MG63 (cell line): ENCODE data around the gene SLC25A42. TPM values are rescaled to one million over a fixed set of nuclear protein-coding genes. Genes with fewer than 3 reads are reported as not detected.
"Not testable (repeated sequence)": the region's sequence is repeated elsewhere in the genome, so short reads cannot be mapped to it uniquely, and the experiment has no call there.

Source experiments
- DNase-seq: peaks from one replicate; pipeline ENCODE4 v3.0.0-alpha.2; 2020
- H3K27me3 ChIP-seq: fragments of 250-450 bp; sonication (Bioruptor Pico); 2 replicates; pipeline ENCODE4 v1.5.1; 2020; ENCODE audit warnings: mild to moderate bottlenecking, moderate library complexity
- H3K36me3 ChIP-seq: fragments of 250-450 bp; sonication (Bioruptor Pico); 2 replicates; pipeline ENCODE4 v1.5.1; 2020; ENCODE audit warnings: mild to moderate bottlenecking, moderate library complexity
- H3K4me3 ChIP-seq: fragments of 250-450 bp; sonication (Bioruptor Pico); 2 replicates; pipeline ENCODE4 v1.5.1; 2020; ENCODE audit warnings: mild to moderate bottlenecking, moderate library complexity
- H3K9me3 ChIP-seq: fragments of 250-450 bp; sonication (Bioruptor Pico); 2 replicates; pipeline ENCODE4 v1.5.1; 2020; ENCODE audit warnings: mild to moderate bottlenecking, moderate library complexity
- total RNA-seq: library from RNA; depleted of rRNA; stranded (reverse); fragments of >200 nt; shearing (Covaris generic); gene quantifications from 2 replicates; pipeline ENCODE4 v1.2.3, GENCODE V29; 2014; ENCODE audit warnings: low replicate concordance

The SLC25A42 gene
- total RNA-seq, 1 experiment from 2014 or later = 10.0 TPM

DNA sequence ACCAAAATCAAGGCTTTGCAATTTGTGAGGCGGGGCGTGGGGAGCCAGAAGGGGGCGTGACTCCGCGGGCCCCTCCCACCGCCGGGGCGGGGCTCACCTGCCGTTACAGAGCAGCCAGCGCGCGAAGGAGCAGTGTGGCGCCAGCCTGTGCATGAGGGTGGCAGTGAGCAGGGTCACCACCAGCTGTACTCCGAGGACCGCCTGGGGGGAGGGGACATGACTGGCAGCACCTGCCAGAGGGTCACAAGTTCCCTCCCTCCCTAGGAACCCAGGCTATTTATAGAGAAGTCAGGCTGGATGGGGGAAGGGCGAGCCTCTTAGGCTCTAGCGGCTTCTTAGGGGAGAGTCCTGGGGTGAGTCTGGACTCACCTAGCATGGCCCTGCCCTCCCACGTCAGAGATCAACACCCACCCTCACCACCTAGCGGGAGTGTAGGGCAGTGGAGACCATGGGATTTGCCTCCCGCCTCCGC, 70.9 kb downstream of the SLC25A42 start:
- no peak for DNase-seq
- no peaks in the 10 kb centered on the region for H3K27me3 ChIP-seq
- H3K9me3 ChIP-seq = peaks cover 4% of the 10 kb centered on the region
- peaks cover 23% of the 10 kb centered on the region for H3K36me3 ChIP-seq
- H3K4me3 ChIP-seq = no peak overlapping the region

DNA sequence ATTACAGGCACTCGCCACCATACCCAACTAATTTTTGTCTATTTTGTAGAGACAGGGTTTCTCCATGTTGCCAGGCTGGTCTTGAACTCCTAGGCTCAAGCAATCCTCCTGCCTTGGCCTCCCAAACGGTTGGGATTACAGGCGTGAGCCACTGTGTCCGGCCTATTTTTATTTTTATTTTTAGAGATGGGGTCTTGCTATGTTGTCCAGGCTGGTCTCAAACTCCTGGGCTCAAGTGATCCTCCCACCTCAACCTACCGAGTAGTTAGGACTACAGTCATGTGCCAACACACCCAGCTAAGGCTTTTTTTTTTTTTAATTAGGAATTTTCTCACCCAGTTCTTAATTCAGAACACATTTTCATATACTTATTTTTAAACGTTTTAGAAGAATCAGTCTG, 71.9 kb downstream of the SLC25A42 start:
- peaks cover 17% of the 10 kb centered on the region for H3K36me3 ChIP-seq
- not testable (repeated sequence) for H3K27me3 ChIP-seq, DNase-seq, H3K4me3 ChIP-seq, H3K9me3 ChIP-seq

DNA sequence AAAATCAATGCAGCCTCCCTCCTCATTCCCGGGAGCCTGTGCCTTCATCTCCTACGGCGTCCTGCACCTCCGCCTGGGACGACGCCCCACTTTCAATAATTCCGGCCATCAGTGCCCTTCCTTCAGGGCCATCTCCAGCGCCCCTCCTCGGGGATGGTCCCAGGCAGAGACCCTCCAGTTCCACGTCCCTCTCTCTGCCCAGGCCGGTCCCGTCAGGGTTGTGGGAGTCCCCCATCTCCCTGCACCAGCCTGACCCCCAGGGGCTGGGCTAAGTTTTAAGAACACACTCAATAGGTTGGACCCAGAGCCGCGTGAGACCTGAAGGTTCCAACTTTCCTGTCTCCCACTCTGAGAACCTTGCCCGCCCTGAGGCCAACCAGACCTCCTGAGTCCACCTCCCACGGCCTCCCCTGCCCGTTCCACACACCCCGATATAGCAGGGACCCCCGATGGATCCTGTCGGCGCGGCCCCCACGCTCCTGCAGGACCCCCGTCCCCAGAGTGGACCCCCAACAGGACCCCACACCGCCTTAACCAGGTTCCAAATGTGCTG, 73.8 kb downstream of the SLC25A42 start:
- H3K4me3 ChIP-seq = peak overlapping the region; percentile 86
- DNase-seq = no peak
- H3K9me3 ChIP-seq = no peaks in the 10 kb centered on the region
- H3K27me3 ChIP-seq = no peaks in the 10 kb centered on the region
- peaks cover 11% of the 10 kb centered on the region for H3K36me3 ChIP-seq

DNA sequence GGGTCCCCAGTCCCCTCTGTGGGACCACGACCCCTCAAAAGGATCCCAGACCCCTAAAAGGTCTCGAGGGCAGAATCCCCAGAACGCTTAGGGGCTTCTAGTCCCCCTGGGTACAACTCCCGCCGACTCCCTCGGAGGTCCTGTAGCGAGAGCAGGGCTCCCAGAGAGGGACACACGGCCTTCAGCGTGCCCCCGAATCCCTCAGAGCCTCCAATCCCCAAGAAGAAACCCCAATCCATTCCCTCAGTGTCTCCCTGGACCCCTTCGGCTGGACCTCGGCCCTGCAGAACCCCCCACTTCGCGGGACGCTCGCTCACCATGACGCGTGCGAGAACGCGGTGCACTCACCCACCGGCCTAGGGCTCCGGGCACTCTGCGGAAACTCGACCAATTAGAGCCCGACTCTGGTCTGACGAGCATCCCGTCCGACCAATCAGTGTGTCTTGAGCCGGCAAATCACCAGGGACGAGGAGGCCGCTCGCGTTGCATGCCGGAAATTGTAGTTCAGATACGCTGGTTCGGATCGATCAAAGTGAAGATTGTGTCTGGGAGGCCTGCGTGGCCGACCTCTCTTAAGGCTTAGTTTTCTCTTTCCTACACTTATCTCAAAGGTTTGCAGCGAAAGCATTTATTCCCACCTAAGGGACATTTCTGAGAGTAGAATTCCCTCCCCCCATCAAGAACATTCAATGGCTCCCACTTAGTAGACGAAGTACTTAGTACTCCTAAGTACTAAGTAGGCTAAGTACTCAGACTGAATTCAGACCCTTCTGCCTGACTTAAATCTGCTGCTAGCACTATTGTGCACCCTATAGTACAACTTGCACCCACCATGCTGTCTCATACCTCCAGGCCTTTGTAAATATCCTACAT, 74.6 kb downstream of the SLC25A42 start, which contains the start of gene TMEM161A:
TSS of gene TMEM161A (minus strand) at position 370 of the 873 bp plus-strand sequence. CDS start at position 320, 50 bp downstream.
- peaks cover 6% of the 10 kb centered on the region for H3K36me3 ChIP-seq
- H3K9me3 ChIP-seq = no peaks in the 10 kb centered on the region
- peak within 1 kb of the TSS; percentile 86 for H3K4me3 ChIP-seq
- peak; percentile 100 for DNase-seq
- H3K27me3 ChIP-seq = no peaks in the 10 kb centered on the region

DNA sequence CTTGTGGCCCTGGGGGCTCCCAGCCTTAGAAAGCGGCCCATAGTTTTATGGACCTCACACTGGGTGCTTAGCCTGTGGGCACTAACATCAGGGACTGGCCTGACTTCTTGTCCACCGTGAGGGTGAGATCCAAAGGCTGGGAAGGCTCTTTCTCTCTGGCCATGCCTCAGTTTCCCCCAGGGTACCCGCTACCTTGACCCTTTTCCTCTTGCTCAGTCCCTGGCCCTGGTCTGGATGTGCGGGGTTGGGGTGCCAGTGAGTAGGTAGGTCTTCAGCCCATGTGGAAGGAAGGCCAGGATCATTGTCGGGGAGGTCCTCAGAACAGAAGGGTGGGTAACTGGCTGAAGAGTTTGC, 76.1 kb downstream of the SLC25A42 start:
- DNase-seq = no peak
- Histone ChIP-seq H3K4me3 (no peak overlapping the region), H3K9me3 (no peaks in the 10 kb centered on the region)

DNA sequence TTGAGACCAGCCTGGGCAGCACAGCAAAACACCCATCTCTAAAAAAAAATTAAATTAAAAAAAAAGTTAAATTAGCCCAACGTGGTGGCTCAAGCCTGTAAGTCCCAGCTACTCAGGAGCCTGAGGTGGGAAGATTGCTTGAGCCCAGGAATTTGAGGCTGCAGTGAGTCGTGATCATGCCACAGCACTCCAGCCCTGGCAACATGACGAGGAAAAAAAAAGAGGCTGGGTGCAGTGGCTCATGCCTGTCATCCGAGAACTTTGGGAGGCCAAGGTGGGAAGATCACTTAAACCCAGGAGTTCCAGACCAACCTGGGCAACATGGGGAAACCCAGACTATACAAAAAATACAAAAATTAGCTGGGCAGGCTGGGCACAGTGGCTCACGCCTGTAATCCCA, 76.7 kb downstream of the SLC25A42 start:
- H3K27me3 ChIP-seq = no peaks in the 10 kb centered on the region
- peak; percentile 69 for DNase-seq
- H3K4me3 ChIP-seq = no peak overlapping the region
- H3K9me3 ChIP-seq = no peaks in the 10 kb centered on the region
- no peaks in the 10 kb centered on the region; the same call in 1 of the 2 replicates for H3K36me3 ChIP-seq

More for the DNA sequence above, 76.1 kb downstream of the SLC25A42 start:
- Histone ChIP-seq H3K36me3 (no peaks in the 10 kb centered on the region; the same call in 1 of the 2 replicates), H3K27me3 (no peaks in the 10 kb centered on the region)

DNA sequence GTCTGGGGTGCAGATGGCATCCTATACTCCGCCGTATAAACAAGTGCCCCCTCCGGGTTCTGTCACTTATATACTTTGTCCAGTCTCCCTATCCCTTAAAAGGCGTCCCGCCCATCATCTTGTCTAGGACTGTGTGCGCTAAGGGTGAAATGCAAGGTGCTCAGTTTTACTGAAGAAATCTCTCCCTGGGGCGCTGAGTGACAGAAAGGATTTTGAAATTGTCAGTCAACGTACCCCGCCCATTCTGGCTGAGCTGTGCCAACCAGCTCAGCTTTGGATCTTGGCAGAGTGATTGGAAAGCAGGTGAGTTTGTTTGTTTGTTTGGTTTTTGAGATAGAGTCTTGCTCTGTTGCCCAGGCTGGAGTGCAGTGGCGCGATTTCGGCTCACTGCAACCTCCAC, 78.6 kb downstream of the SLC25A42 start:
- Histone ChIP-seq H3K27me3 (no peaks in the 10 kb centered on the region), H3K9me3 (no peaks in the 10 kb centered on the region), H3K36me3 (peaks cover 5% of the 10 kb centered on the region), H3K4me3 (no peak overlapping the region)
- DNase-seq = no peak

DNA sequence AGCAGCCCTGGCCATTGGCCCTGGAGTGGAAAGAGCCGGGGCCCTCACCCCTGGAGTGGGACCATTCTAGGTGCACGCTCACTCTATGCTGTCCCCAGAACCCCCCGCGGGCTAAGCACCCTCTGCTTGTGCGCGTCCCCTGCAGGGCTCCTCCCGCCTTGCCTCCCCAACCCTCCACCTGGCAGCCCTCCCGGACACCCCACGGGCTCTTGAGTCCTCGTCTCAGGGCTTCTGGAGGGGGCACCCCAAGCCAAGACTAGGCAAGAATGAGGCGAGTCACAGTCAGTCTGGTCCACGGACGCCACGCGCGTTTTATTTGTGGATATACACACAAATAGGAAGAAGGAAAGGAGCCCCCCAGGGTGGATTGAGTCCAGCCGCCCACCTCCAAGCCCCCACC, 81.5 kb downstream of the SLC25A42 start:
- no peaks in the 10 kb centered on the region for H3K9me3 ChIP-seq

DNA sequence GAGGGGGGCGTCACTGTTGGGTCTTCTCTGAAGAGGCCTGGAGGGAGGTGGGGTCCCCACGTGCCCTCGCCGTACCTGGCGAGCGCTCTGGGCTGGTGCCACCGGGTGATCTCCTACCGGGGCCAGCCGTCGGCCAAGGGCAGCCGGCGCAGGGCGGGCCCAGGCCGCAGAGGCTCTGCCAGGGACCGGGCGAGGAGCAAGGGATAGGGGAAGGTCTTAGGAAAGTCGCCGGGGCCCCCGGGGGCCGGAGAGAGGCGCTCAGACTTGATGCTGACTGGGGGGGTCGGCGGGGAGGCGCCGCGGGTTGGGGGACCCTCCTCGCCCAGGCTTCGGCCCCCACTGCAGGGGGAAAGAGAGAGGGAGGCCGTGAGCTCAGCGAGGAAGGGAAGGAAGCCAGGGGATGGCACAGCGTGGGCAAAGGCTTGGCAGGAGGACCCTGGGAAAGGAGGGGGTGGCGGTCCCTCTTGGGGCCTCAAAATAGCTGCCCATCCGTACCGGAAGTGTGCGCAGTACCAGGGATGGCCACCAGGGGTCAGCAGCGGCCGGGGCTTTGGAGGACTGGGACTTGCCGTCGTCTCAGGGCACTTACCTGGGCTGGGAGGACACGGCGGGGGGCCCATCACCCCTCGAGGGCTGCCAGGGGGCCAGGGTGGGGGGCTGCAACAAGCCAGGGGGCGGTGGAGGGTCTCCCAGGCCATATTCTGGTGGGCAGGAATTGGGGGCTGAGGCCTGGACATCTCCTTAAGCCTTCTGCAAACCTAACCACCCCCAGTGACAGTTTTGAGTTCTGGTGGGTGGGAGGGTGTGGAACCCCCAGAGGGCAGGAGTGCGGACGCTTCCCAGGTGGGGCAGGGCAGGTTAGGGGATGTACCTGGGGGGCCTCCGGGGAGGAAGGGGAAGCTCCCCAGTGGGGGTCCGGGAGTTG, 82.2 kb downstream of the SLC25A42 start:
- Histone ChIP-seq H3K9me3 (no peaks in the 10 kb centered on the region), H3K4me3 (no peak overlapping the region), H3K36me3 (peaks cover 11% of the 10 kb centered on the region), H3K27me3 (no peaks in the 10 kb centered on the region)
- DNase-seq = peak; percentile 72

More for the DNA sequence above, 81.5 kb downstream of the SLC25A42 start:
- H3K27me3 ChIP-seq = no peaks in the 10 kb centered on the region
- DNase-seq = no peak
- peaks cover 11% of the 10 kb centered on the region for H3K36me3 ChIP-seq
- no peak overlapping the region for H3K4me3 ChIP-seq

DNA sequence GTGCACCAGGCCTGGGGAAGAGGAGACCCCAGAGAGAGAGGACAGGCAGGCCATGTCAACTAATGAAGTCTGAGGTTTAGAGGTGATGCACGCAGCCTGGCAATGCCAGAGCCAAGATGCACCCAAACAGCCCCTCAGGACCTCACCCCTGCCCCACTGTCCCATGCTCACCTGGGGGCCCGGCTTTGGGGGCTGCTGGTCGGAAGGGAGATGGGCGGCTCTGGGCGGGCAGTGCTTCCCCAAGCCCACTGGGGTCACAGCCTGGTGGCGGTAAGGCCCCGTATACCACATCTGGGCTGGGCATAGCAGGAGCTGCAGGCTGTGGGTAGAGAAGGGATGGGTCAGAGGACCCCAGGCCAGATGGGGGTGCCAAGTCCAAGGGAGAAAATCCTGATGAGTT, 83.1 kb downstream of the SLC25A42 start:
- H3K9me3 ChIP-seq = no peaks in the 10 kb centered on the region
- peaks cover 11% of the 10 kb centered on the region for H3K36me3 ChIP-seq
- H3K4me3 ChIP-seq = no peak overlapping the region
- no peaks in the 10 kb centered on the region for H3K27me3 ChIP-seq
- DNase-seq = no peak

DNA sequence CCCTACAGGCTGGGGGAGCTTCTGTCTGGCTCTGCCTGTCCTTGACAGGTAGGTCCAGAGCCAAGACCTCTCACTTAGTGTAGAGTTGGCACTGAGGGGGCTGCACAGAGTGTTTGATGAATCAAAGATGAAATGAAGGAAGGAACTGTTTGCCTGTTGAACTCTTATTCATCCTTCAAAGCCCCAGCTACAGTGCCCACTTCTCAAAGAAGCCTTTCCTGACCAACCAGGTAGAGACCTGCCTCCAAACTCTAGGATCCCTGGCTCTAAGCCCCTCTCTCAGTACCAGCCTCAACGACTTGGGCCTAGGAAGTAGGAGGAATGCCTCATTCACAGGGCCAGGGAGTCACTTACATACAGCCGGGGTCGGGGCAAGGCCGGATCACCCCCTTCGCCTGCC, 83.5 kb downstream of the SLC25A42 start:
- H3K27me3 ChIP-seq = no peaks in the 10 kb centered on the region
- no peaks in the 10 kb centered on the region for H3K9me3 ChIP-seq
- no peak for DNase-seq
- no peak overlapping the region for H3K4me3 ChIP-seq
- peaks cover 11% of the 10 kb centered on the region for H3K36me3 ChIP-seq

DNA sequence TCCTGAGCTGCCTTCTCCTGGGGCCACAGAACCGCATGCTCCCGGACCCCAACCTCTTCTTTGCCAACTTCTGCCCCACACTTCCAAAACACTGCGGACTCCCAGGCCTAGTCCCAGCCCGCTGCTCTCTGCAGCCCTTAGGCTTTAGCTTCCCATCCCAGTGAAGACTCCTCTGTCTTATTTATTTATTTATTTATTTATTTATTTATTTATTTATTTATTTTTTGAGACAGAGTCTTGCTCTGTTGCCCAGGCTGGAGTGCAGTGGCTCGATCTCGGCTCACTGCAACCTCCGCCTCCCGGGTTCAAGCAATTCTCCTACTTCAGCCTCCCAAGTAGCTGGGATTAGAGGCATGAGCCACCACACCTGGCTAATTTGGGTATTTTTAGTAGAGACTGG, 84.7 kb downstream of the SLC25A42 start:
- H3K4me3 ChIP-seq, H3K9me3 ChIP-seq, H3K27me3 ChIP-seq, DNase-seq: not testable (repeated sequence)
- H3K36me3 ChIP-seq = peaks cover 11% of the 10 kb centered on the region

DNA sequence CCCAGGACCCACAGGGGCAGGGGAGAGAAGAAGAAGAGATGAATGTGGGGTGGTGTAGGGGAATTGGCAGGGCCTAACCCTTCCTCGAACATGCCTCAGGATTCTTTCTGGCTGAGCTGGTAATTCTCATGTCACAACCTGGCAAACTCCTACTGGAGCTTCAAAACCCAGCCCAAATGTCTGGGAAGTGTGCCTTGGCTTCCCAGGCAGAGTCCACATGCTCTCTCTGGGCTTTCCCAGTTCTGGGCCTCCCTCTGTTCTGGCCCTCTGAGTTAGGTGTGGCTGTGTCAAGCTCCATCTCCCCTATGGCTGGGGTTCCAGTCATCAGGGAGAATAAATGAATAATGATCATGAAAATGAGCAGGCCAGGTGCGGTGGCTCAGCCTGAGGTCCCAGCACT, 85.6 kb downstream of the SLC25A42 start:
- H3K27me3 ChIP-seq = no peaks in the 10 kb centered on the region
- DNase-seq = no peak
- H3K36me3 ChIP-seq = peaks cover 11% of the 10 kb centered on the region
- H3K4me3 ChIP-seq = no peak overlapping the region
- no peaks in the 10 kb centered on the region for H3K9me3 ChIP-seq

DNA sequence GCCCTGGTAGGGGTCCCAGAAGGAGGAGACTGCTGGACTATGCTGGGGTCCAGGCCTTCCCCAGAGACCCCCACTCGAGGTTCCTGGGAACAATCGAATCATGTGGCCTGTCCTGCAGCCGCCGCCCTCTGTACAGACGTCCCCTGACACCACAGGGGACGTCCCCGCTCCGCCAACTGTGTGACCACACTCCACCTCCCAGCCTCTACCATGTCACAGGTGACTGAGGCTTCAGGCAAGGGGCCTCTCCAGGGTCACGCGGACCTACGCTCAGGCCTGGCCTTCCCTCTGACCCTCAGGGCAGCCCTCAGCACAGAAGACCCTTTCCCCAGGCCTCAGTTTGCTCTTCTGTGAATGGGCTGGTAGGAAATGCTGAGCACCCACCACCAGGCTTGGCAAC, 87.6 kb downstream of the SLC25A42 start:
- Histone ChIP-seq H3K27me3 (no peaks in the 10 kb centered on the region), H3K36me3 (peaks cover 13% of the 10 kb centered on the region), H3K4me3 (no peak overlapping the region), H3K9me3 (no peaks in the 10 kb centered on the region; the same call in 1 of the 2 replicates)
- DNase-seq = no peak

DNA sequence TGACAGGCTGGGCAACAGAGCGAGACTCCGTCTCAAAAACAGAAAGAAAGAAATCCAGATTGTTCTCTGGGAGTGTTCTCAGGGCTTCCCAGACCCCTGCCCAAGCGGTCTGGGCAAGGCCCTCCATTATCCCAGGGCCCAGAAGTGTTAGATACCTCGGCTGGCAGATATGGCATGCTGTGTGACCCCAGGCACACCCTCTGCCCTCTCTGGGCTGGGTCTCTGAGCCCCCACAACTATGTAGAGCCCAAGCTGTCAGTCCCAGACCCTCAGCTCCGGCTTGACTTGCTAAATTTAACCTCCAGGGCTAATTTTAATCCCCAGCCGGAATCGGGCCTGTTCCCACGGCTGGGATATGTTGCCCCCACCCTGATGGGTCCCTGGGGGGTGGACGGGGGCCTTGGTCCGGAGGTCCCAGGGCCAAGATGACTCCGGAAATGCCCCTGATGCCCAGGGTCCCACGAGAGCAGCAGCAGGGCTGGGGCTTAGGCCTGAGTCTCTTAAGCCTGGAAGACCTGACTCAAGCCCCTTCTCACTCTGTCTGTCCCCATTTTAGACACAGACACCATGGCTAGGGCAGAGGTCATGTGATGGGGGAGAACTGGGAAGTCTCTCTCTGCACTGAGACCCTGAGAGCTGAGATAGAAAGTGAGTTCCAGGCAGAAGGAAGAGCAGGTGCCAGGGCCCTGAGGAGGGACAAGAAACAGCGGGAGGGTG, 89.0 kb downstream of the SLC25A42 start:
- Histone ChIP-seq H3K4me3 (no peak overlapping the region), H3K27me3 (no peaks in the 10 kb centered on the region), H3K36me3 (peaks cover 9% of the 10 kb centered on the region; the same call in 1 of the 2 replicates), H3K9me3 (no peaks in the 10 kb centered on the region; the same call in 1 of the 2 replicates)
- DNase-seq = no peak
